Gastroesophageal sphincter (tissue), 4 donors: ENCODE measurements around the gene PPP1R1A. TPM values are rescaled to one million over a fixed set of nuclear protein-coding genes. Genes with fewer than 3 reads are reported as not detected.
A peak's percentile ranks its signal among the peaks of the same experiment; 100 is the strongest.

Source experiments
- ATAC-seq: fragments of 150-250 bp; one replicate; pipeline ENCODE4 v1.9.1; 2016; ENCODE audit warnings: mild to moderate bottlenecking, moderate library complexity
- H3K27ac ChIP-seq, 4 donors: fragments of 200-600 bp; sonication (generic) in 3 of 4; 1 replicate in 3 of 4; 2 replicates in 1 of 4; pipeline ENCODE4 v1.5.1; 2016 to 2019
- H3K27me3 ChIP-seq: fragments of 200-600 bp; sonication (generic); one replicate; pipeline ENCODE4 v1.5.1; 2019
- H3K36me3 ChIP-seq, 2 donors: fragments of 200-600 bp; sonication (generic); one replicate each; pipeline ENCODE4 v1.5.1; 2019; ENCODE audit warnings: control low read depth in 1 of 2
- H3K4me1 ChIP-seq, 3 donors: fragments of 200-600 bp; sonication (generic); 1 replicate in 2 of 3; 2 replicates in 1 of 3; pipeline ENCODE4 v1.5.1; 2016 to 2019; ENCODE audit warnings: control low read depth in 2 of 3
- H3K4me3 ChIP-seq, 2 donors: fragments of 200-600 bp; sonication (generic); one replicate each; pipeline ENCODE4 v1.5.1; 2019; ENCODE audit warnings: mild to moderate bottlenecking in 1 of 2, moderate library complexity in 1 of 2
- H3K9me3 ChIP-seq, 3 donors: fragments of 200-600 bp; sonication (generic); one replicate each; pipeline ENCODE4 v1.5.1; 2017 to 2019; ENCODE audit warnings: control low read depth in 2 of 3
- CTCF ChIP-seq, 4 experiments: fragments of 200-600 bp in 2 of 4; fragments of 450-650 bp in 2 of 4; sonication (generic) in 1 of 4; IDR thresholded peaks; one replicate each; pipeline ENCODE4 v1.5.1; 2017 to 2019; ENCODE audit warnings: antibody characterized with exemption in 4 of 4, mild to moderate bottlenecking in 2 of 4, moderate library complexity in 2 of 4
- EP300 ChIP-seq: sonication (generic); formaldehyde crosslinking; IDR thresholded peaks from one replicate; pipeline ENCODE4 v1.6.1; 2017; ENCODE audit warnings: antibody characterized with exemption, mild to moderate bottlenecking
- POLR2A ChIP-seq, 2 donors: fragments of 450-650 bp; IDR thresholded peaks; one replicate each; pipeline ENCODE4 v1.6.1; 2017; ENCODE audit warnings: antibody characterized with exemption in 2 of 2, mild to moderate bottlenecking in 2 of 2, moderate library complexity in 1 of 2
- POLR2AphosphoS5 ChIP-seq: sonication (generic); formaldehyde crosslinking; IDR thresholded peaks from one replicate; pipeline ENCODE4 v1.6.1; 2017; ENCODE audit warnings: antibody characterized with exemption
- WGBS, 2 donors: methylation state at CpG; one replicate each; pipeline ENCODE4 v1.1.5; 2018; ENCODE audit warnings: low coverage in 1 of 2; 5-methylcytosine and 5-hydroxymethylcytosine counted together
- total RNA-seq, 4 donors: library from RNA; depleted of rRNA; stranded (reverse); fragments of >200 nt; gene quantifications; one replicate each; pipeline ENCODE4 v1.1.0, GENCODE V29; 2016

Gene PPP1R1A
- total RNA-seq, 4 donors from 2014 or later, result 2.5 to 27.9 (median 18.0) TPM

GRCh38 chr12:54590978-54591591 lies 2.6 kb upstream of the PPP1R1A start:
- H3K4me1 ChIP-seq, result peaks cover 0 to 55% (median 13%) of the 10 kb centered on the region in 3 donors
- 31 to 37% methylated on average over 6 of the region's 7 CpGs for WGBS, 2 donors
- no peak for TF ChIP-seq POLR2A (IDR thresholded peaks at IDR 0.05)
- TF ChIP-seq EP300, result no peak
- no peak for TF ChIP-seq POLR2AphosphoS5
- TF ChIP-seq CTCF (IDR thresholded peaks at IDR 0.05), result no peak
- H3K9me3 ChIP-seq, result no peaks in the 10 kb centered on the region
- no peak overlapping the region for H3K4me3 ChIP-seq
- no peaks in the 10 kb centered on the region for H3K36me3 ChIP-seq
- ATAC-seq, result peak; percentile 48
- H3K27me3 ChIP-seq, result peaks cover 11% of the 10 kb centered on the region
- H3K27ac ChIP-seq, result peak overlapping the region in 2 of 4 donors; percentile 43 to 74

- no peak for ATAC-seq
- 78 to 87% methylated on average over 3 to 4 of the region's 5 CpGs for WGBS, 2 donors
- Histone ChIP-seq H3K9me3 (no peaks in the 10 kb centered on the region), H3K4me3 (no peak overlapping the region), H3K4me1 (peaks cover 0 to 61% (median 13%) of the 10 kb centered on the region in 3 donors), H3K27me3 (peaks cover 11% of the 10 kb centered on the region), H3K36me3 (no peaks in the 10 kb centered on the region), H3K27ac (peak overlapping the region in 1 of 4 donors; percentile 74)
- TF ChIP-seq CTCF (IDR thresholded peaks at IDR 0.05) (no peak), POLR2AphosphoS5 (no peak), POLR2A (IDR thresholded peaks at IDR 0.05) (no peak), EP300 (no peak)
These were observed 1.5 kb upstream of the PPP1R1A start for GRCh38 chr12:54589964-54590363.

- Histone ChIP-seq H3K4me1 (peaks cover 0 to 61% (median 13%) of the 10 kb centered on the region in 3 donors), H3K27me3 (peaks cover 11% of the 10 kb centered on the region), H3K36me3 (no peaks in the 10 kb centered on the region), H3K9me3 (no peaks in the 10 kb centered on the region), H3K27ac (peak overlapping the region in 2 of 4 donors; percentile 59 to 74), H3K4me3 (peak overlapping the region; percentile 62 to 74)
- ATAC-seq, result no peak
- TF ChIP-seq EP300, result no peak
- no peak for TF ChIP-seq POLR2A (IDR thresholded peaks at IDR 0.05)
- TF ChIP-seq CTCF (IDR thresholded peaks at IDR 0.05), result no peak
- TF ChIP-seq POLR2AphosphoS5, result no peak
- WGBS, 2 donors, result 11 to 27% methylated on average over 12 of the region's 13 CpGs
These were observed 420 bp upstream of the PPP1R1A start for GRCh38 chr12:54588890-54589267.

GRCh38 chr12:54587315-54587873 lies 1.1 kb downstream of the PPP1R1A start:
- WGBS, 2 donors, result 8 to 34% methylated on average over 3 to 5 of the region's 5 CpGs
- H3K9me3 ChIP-seq, result no peaks in the 10 kb centered on the region
- peaks cover 10% of the 10 kb centered on the region for H3K27me3 ChIP-seq
- peak overlapping the region in 3 of 4 donors; percentile 54 to 74 (median 59) for H3K27ac ChIP-seq
- peaks cover 0 to 11% of the 10 kb centered on the region in 2 donors for H3K36me3 ChIP-seq
- ATAC-seq, result peak; percentile 68
- H3K4me3 ChIP-seq, result peak overlapping the region; percentile 62 to 74
- TF ChIP-seq POLR2A (IDR thresholded peaks at IDR 0.05), result no peak
- no peak for TF ChIP-seq EP300
- no peak for TF ChIP-seq POLR2AphosphoS5
- H3K4me1 ChIP-seq, result peaks cover 0 to 61% (median 13%) of the 10 kb centered on the region in 3 donors

GRCh38 chr12:54586620-54587019 lies 1.8 kb downstream of the PPP1R1A start:
- ATAC-seq, result no peak
- 50% methylated on average over 1 of the region's 2 CpGs; no CpG with 5 or more reads in 1 of the 2 donors for WGBS, 2 donors
- Histone ChIP-seq H3K27me3 (peaks cover 6% of the 10 kb centered on the region), H3K4me3 (peak overlapping the region in 1 of 2 donors; percentile 74), H3K36me3 (peaks cover 0 to 11% of the 10 kb centered on the region in 2 donors), H3K4me1 (peaks cover 0 to 61% (median 13%) of the 10 kb centered on the region in 3 donors), H3K27ac (peak overlapping the region in 2 of 4 donors; percentile 31 to 74), H3K9me3 (no peaks in the 10 kb centered on the region)
- TF ChIP-seq POLR2A (IDR thresholded peaks at IDR 0.05) (no peak), CTCF (IDR thresholded peaks at IDR 0.05) (no peak), POLR2AphosphoS5 (no peak), EP300 (no peak)
